ENCODE data around the gene ZFPM1.

The ZFPM1 gene

DNA sequence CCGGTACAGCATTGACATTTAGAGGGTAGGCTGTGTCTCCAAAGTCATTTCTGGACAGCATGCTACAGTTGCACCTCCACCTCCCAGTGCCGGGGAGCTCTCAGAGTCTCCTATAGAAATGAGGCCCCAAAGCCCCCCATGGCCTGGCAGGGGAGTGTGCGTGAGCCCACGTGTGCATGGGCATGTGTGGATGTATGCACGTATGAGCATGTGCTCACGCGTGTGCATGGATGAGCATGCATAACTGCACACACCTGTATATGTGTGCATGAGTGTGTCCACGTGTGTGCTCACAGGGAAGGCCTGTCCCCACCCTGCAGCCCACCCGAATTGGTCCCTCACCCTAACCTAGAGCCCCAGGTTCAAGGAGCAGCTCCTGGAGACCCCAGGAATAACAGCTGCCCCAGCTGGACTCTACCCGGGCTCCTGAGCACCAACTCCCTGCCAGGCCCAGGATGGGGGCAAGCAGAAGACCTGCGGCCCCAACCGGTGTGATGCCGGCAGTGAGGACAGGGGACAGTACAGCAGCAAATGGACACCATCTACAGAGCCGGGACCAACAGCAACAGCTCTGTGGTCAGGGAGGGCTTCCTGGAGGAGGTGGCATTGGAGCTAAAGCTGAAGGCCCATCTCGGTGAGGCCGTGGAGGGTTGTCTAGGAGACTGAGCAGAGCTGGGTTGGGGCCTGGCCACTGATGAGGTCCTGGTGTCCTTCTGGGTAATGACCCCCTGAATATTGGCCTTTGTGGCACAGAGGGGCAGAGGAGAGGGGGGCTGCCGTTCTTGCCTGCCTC lies 35.2 kb upstream of the ZFPM1 start:
- H3K4me3 ChIP-seq (ENCODE audit: insufficient read depth, low read depth, low read length): no peak overlapping the region
- H3K36me3 ChIP-seq (ENCODE audit: control insufficient read depth, insufficient read depth, low read length): no peaks in the 10 kb centered on the region
- WGBS, 2 experiments: 91 to 92% methylated on average over 17 of the region's 17 CpGs
- no peaks in the 10 kb centered on the region for H3K9me3 ChIP-seq (ENCODE audit: control insufficient read depth, low read length)
- no peaks in the 10 kb centered on the region for H3K4me1 ChIP-seq (ENCODE audit: control insufficient read depth, insufficient read depth, low read length)
- no peaks in the 10 kb centered on the region for H3K27me3 ChIP-seq (ENCODE audit: control insufficient read depth, insufficient read depth, low read length, poor library complexity, severe bottlenecking)
- H3K27ac ChIP-seq (ENCODE audit: insufficient read depth, low read depth, low read length, poor library complexity, severe bottlenecking): no peak overlapping the region

DNA sequence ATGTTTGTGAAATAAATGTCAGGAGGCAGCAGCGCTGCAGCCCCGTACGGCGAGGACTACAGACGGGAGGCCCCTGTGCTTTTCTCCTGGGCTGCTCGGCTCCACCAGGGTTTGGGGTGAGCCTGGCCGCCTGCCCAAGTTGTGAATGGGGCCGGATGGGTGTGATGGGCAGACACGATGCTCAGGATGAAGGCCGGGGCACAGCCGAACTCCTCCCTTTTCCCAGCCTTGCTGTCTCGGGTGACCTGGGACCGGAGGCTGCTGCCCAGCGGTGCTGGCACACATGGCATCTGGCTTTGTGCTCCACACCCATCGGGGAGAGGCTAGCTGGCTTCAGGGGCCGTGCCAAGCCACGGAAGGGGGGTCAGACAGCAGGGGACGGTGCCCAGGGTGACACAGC lies 34.2 kb upstream of the ZFPM1 start:
- Histone ChIP-seq H3K27ac (ENCODE audit: insufficient read depth, low read depth, low read length, poor library complexity, severe bottlenecking) (no peak overlapping the region), H3K27me3 (ENCODE audit: control insufficient read depth, insufficient read depth, low read length, poor library complexity, severe bottlenecking) (no peaks in the 10 kb centered on the region), H3K36me3 (ENCODE audit: control insufficient read depth, insufficient read depth, low read length) (no peaks in the 10 kb centered on the region), H3K9me3 (ENCODE audit: control insufficient read depth, low read length) (no peaks in the 10 kb centered on the region), H3K4me3 (ENCODE audit: insufficient read depth, low read depth, low read length) (no peak overlapping the region), H3K4me1 (ENCODE audit: control insufficient read depth, insufficient read depth, low read length) (no peaks in the 10 kb centered on the region)
- 93% methylated on average over 18 of the region's 18 CpGs for WGBS, 2 experiments

DNA sequence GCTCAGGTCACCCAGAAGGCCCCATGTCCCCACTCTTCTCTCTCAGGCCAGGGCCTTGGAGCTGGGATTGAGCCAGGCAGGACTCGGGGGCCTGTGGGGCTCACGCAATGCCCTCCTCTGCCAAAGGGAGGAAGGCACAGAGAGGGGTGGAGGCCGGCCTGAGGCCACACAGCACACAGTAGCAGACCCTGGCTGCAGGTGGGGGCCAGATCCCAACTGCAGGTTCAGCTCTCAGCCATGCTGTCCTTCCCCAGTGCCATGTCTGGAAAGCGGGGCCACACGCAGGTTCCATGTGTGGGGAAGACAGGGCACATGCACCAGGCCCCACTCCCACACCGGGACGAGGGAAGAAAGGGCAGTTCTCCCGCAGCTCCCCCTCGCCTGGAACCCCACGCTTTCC lies 33.3 kb upstream of the ZFPM1 start:
- WGBS, 2 experiments: 95 to 96% methylated on average over 10 of the region's 10 CpGs
- no peak overlapping the region for H3K27ac ChIP-seq (ENCODE audit: insufficient read depth, low read depth, low read length, poor library complexity, severe bottlenecking)
- H3K27me3 ChIP-seq (ENCODE audit: control insufficient read depth, insufficient read depth, low read length, poor library complexity, severe bottlenecking): no peaks in the 10 kb centered on the region
- no peaks in the 10 kb centered on the region for H3K4me1 ChIP-seq (ENCODE audit: control insufficient read depth, insufficient read depth, low read length)
- no peaks in the 10 kb centered on the region for H3K9me3 ChIP-seq (ENCODE audit: control insufficient read depth, low read length)
- no peaks in the 10 kb centered on the region for H3K36me3 ChIP-seq (ENCODE audit: control insufficient read depth, insufficient read depth, low read length)
- H3K4me3 ChIP-seq (ENCODE audit: insufficient read depth, low read depth, low read length): no peak overlapping the region

DNA sequence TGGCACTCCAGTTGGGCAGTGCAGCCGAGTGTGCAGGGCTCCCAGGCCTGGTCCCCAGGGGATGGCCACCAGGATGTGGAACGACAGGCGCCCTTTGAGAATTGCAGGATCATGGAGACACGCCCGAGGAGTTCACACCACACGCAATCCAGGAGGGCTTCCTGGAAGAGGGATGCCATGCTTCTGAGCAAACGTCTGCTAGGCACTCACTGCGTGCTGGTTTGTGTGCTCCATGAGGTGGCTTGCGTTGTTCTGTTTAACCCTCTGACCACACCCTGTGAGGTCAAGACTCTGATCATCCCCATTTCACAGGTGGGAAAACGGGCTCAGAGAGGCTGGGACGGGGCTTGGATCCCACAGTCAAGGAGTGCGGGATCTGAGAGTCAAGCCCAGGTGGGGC lies 32.6 kb upstream of the ZFPM1 start:
- 94 to 95% methylated on average over 12 of the region's 12 CpGs for WGBS, 2 experiments
- Histone ChIP-seq H3K36me3 (ENCODE audit: control insufficient read depth, insufficient read depth, low read length) (no peaks in the 10 kb centered on the region), H3K4me1 (ENCODE audit: control insufficient read depth, insufficient read depth, low read length) (no peaks in the 10 kb centered on the region), H3K27me3 (ENCODE audit: control insufficient read depth, insufficient read depth, low read length, poor library complexity, severe bottlenecking) (no peaks in the 10 kb centered on the region), H3K4me3 (ENCODE audit: insufficient read depth, low read depth, low read length) (no peak overlapping the region), H3K27ac (ENCODE audit: insufficient read depth, low read depth, low read length, poor library complexity, severe bottlenecking) (no peak overlapping the region), H3K9me3 (ENCODE audit: control insufficient read depth, low read length) (no peaks in the 10 kb centered on the region)

DNA sequence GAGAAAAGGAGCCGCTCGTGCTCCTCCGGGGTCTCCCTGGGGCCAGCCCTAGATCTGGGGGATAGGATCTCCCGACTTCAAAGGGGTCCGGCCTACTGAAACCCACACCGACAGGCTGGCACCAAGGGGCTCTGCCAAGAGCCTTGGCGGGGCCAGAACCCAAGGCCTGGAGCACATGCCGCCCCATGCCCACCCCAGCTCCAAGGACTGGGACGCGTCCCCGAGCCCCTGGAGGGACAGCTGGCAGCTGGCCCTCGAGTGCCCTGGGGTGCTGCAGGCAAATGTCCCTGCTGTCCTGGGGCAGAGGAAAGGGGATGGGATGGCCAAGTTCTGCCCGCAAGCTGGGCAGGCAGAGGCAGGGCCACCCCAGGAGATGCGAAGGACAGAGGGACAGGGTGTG lies 31.8 kb upstream of the ZFPM1 start:
- Histone ChIP-seq H3K4me3 (ENCODE audit: insufficient read depth, low read depth, low read length) (no peak overlapping the region), H3K9me3 (ENCODE audit: control insufficient read depth, low read length) (no peaks in the 10 kb centered on the region), H3K27ac (ENCODE audit: insufficient read depth, low read depth, low read length, poor library complexity, severe bottlenecking) (no peak overlapping the region), H3K36me3 (ENCODE audit: control insufficient read depth, insufficient read depth, low read length) (no peaks in the 10 kb centered on the region), H3K4me1 (ENCODE audit: control insufficient read depth, insufficient read depth, low read length) (no peaks in the 10 kb centered on the region), H3K27me3 (ENCODE audit: control insufficient read depth, insufficient read depth, low read length, poor library complexity, severe bottlenecking) (no peaks in the 10 kb centered on the region)
- 87 to 89% methylated on average over 14 of the region's 14 CpGs for WGBS, 2 experiments

DNA sequence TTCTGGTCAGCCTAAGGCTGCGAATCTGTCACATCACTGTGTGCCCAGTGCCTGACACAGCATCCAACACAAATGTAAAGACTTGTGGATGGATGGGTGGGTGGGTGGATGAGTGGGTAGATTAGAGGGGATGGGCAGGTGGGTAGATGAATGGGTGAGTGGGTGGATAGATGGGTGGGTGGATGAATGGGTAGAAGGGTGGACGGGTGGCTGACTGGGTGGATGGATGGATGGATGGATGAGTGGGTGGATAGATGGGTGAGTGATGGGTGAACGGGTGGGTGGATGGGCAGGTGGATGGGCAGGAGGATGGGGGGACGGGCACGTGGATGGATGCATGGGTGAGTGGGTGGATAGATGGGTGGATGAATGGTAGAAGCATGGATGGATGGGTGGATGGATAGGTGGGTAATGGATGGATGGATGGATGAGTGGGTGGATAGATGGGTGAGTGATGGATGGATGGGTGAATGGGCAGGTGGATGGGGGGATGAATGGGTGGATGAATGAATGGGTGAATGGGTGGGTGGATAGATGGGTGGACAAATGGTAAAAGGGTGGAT lies 31.1 kb upstream of the ZFPM1 start:
- Histone ChIP-seq H3K36me3 (ENCODE audit: control insufficient read depth, insufficient read depth, low read length) (no peaks in the 10 kb centered on the region), H3K27me3 (ENCODE audit: control insufficient read depth, insufficient read depth, low read length, poor library complexity, severe bottlenecking) (no peaks in the 10 kb centered on the region), H3K4me3 (ENCODE audit: insufficient read depth, low read depth, low read length) (no peak overlapping the region), H3K27ac (ENCODE audit: insufficient read depth, low read depth, low read length, poor library complexity, severe bottlenecking) (no peak overlapping the region), H3K9me3 (ENCODE audit: control insufficient read depth, low read length) (no peaks in the 10 kb centered on the region), H3K4me1 (ENCODE audit: control insufficient read depth, insufficient read depth, low read length) (no peaks in the 10 kb centered on the region)
- WGBS, 2 experiments: 49 to 56% methylated on average over 5 of the region's 5 CpGs

DNA sequence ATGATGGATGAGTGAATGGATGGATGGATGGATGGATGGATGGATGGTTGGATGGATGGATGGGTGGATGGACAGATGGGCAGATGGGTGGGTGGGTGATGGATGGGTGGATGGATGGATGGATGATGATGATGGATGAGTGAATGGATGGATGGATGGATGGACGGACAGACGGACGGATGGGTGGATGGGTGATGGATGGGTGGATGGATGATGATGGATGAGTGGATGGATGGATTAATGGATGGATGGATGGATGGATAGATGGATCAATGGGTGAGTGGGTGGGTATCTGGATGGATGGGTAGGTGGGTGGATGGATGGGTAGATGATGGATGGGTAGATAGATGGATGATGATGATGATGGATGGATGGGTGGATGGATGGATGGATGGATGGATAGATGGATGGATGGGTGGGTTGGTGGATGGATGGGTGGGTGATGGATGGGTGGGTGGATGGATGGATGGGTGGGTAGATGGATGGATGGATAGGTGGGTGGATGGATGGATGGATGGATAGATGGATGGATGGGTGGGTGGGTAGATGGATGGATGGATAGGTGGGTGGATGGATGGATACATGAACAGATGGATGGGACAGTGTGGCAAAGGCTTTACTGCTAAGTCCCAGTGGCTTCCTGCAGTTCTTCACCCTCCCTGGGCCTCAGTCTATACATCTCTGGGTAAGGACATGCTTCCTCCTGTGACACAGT lies 30.2 kb upstream of the ZFPM1 start:
- WGBS, 2 experiments: 50 to 52% methylated on average over 3 of the region's 3 CpGs
- H3K4me3 ChIP-seq (ENCODE audit: insufficient read depth, low read depth, low read length): no peak overlapping the region

DNA sequence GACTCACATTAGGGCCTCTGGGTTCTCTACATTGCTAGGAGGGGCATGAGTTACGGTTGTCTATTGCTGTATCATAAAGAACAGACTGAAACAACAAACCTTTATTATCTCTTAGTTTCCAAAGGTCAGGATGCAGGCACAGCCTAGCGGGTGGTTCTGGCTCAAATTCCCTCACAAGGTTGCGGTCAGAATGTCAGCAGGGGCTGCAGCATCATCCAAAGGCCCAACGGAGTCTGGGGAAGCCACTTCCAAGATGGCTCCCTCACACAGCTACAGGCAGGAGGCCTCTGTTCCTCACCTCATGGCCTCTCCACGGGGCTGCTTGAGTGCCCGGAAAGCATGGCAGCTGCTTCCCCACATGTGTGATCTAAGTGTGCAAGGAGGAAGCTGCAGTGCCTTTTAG lies 29.6 kb upstream of the ZFPM1 start:
- Histone ChIP-seq H3K4me3 (ENCODE audit: insufficient read depth, low read depth, low read length) (no peak overlapping the region), H3K27ac (ENCODE audit: insufficient read depth, low read depth, low read length, poor library complexity, severe bottlenecking) (no peak overlapping the region), H3K27me3 (ENCODE audit: control insufficient read depth, insufficient read depth, low read length, poor library complexity, severe bottlenecking) (no peaks in the 10 kb centered on the region), H3K36me3 (ENCODE audit: control insufficient read depth, insufficient read depth, low read length) (no peaks in the 10 kb centered on the region), H3K9me3 (ENCODE audit: control insufficient read depth, low read length) (no peaks in the 10 kb centered on the region), H3K4me1 (ENCODE audit: control insufficient read depth, insufficient read depth, low read length) (no peaks in the 10 kb centered on the region)
- WGBS, 2 experiments: 92 to 93% methylated on average over 6 of the region's 6 CpGs

More for the DNA sequence above, 30.2 kb upstream of the ZFPM1 start:
- H3K27ac ChIP-seq (ENCODE audit: insufficient read depth, low read depth, low read length, poor library complexity, severe bottlenecking): no peak overlapping the region
- no peaks in the 10 kb centered on the region for H3K27me3 ChIP-seq (ENCODE audit: control insufficient read depth, insufficient read depth, low read length, poor library complexity, severe bottlenecking)
- no peaks in the 10 kb centered on the region for H3K9me3 ChIP-seq (ENCODE audit: control insufficient read depth, low read length)
- H3K36me3 ChIP-seq (ENCODE audit: control insufficient read depth, insufficient read depth, low read length): no peaks in the 10 kb centered on the region
- no peaks in the 10 kb centered on the region for H3K4me1 ChIP-seq (ENCODE audit: control insufficient read depth, insufficient read depth, low read length)

DNA sequence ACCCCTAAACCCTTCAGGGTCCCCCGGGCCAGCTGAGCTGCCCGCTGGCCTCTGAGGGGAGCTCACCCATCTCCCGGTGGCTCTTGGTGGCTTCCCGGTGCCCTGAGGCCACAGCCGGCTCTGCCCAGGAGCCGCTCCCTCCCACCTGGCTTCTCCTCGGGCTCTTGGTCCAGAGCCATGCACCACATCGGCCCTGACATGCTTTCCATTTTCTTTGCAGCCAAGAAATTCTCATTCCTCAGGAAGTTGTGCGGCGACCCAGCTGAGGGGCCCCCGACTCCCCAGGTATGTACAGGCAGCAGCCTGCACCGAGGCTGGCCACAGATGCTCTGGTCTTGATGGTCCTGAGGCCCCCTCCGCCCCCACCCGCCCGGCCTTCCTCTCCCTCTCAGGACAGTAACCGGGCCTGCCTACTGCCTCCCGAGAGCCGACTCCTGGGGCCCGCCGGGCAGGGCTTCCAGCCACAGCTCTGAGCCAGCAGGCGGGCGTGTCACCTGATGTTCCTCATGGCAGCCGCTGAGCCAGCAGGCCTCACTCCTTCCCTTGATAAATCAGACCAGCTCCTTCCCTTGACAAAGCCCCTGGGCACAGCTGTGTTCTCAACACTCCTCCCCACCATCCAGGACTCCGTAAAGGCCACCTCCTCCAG lies 28.4 kb upstream of the ZFPM1 start:
- Histone ChIP-seq H3K4me3 (ENCODE audit: insufficient read depth, low read depth, low read length) (no peak overlapping the region), H3K36me3 (ENCODE audit: control insufficient read depth, insufficient read depth, low read length) (no peaks in the 10 kb centered on the region), H3K9me3 (ENCODE audit: control insufficient read depth, low read length) (no peaks in the 10 kb centered on the region), H3K27me3 (ENCODE audit: control insufficient read depth, insufficient read depth, low read length, poor library complexity, severe bottlenecking) (peaks cover 3% of the 10 kb centered on the region), H3K4me1 (ENCODE audit: control insufficient read depth, insufficient read depth, low read length) (no peaks in the 10 kb centered on the region), H3K27ac (ENCODE audit: insufficient read depth, low read depth, low read length, poor library complexity, severe bottlenecking) (no peak overlapping the region)
- 84 to 85% methylated on average over 24 of the region's 24 CpGs for WGBS, 2 experiments

DNA sequence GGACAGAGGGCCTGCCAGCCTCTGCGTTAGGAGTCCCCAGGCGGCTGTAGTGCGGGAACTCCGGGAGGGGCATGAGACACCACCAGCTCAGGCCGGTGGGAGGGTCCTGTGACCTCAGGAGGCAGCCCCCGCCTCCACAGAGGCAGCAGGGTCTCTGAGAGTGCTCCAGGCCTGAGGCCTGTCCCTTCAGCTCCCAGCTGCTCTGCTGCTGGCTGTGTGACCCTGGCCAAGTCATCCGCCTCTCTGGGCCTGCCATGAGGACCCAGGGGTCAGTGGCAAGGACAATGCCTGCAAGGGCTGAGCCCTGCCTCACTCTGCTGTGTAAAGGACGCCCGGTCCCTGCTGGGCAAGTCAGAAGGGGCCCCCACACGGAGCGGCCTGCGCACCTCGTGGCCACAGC lies 27.1 kb upstream of the ZFPM1 start:
- H3K4me1 ChIP-seq (ENCODE audit: control insufficient read depth, insufficient read depth, low read length): no peaks in the 10 kb centered on the region
- no peak overlapping the region for H3K27ac ChIP-seq (ENCODE audit: insufficient read depth, low read depth, low read length, poor library complexity, severe bottlenecking)
- WGBS, 2 experiments: 89 to 91% methylated on average over 13 of the region's 13 CpGs
- no peaks in the 10 kb centered on the region for H3K9me3 ChIP-seq (ENCODE audit: control insufficient read depth, low read length)
- no peaks in the 10 kb centered on the region for H3K36me3 ChIP-seq (ENCODE audit: control insufficient read depth, insufficient read depth, low read length)
- H3K27me3 ChIP-seq (ENCODE audit: control insufficient read depth, insufficient read depth, low read length, poor library complexity, severe bottlenecking): peaks cover 16% of the 10 kb centered on the region
- no peak overlapping the region for H3K4me3 ChIP-seq (ENCODE audit: insufficient read depth, low read depth, low read length)
